ENCODE measurements around the gene LARGE1. TPM values are rescaled to one million over a fixed set of nuclear protein-coding genes. Genes with fewer than 3 reads are reported as not detected.

LARGE1 gene
- total and polyA plus RNA-seq, 2 of the 4 experiments (the other 2 are of a cell fraction) = 6.2 to 12.4 TPM

GRCh38 chr22:33874206-33874605 is 46.1 kb downstream of the LARGE1 start:
- Histone ChIP-seq H3K36me3 (ENCODE audit: control insufficient read depth, insufficient read depth, low read length) (no peaks in the 10 kb centered on the region), H3K4me1 (ENCODE audit: control insufficient read depth, insufficient read depth, low read length) (peaks cover 14% of the 10 kb centered on the region), H3K56ac (ENCODE audit: extremely low read depth, insufficient read depth, low read length) (no peak overlapping the region), H3K23ac (ENCODE audit: low read depth, low read length) (no peak overlapping the region), H2BK20ac (ENCODE audit: low read depth, low read length) (no peak overlapping the region), H3K9ac (ENCODE audit: low read depth, low read length) (no peak overlapping the region), H4K5ac (ENCODE audit: low read depth, low read length) (no peak overlapping the region), H4K20me1 (ENCODE audit: insufficient read depth, low read length) (no peaks in the 10 kb centered on the region; the same call in 1 of the 2 replicates), H2BK15ac (ENCODE audit: low read depth, low read length) (no peak overlapping the region), H3K18ac (ENCODE audit: low read depth, low read length) (no peak overlapping the region), H3K9me3 (ENCODE audit: control insufficient read depth, insufficient read depth, low read length) (no peaks in the 10 kb centered on the region), H3K27me3 (ENCODE audit: control insufficient read depth, insufficient read depth, low read length) (no peaks in the 10 kb centered on the region), H2AK9ac (replicated peaks; ENCODE audit: low read depth, low read length, poor library complexity) (no peak overlapping the region), H3K4ac (ENCODE audit: low read depth, low read length) (peak overlapping the region; percentile 10; the same call in 1 of the 2 replicates), H2AK5ac (ENCODE audit: low read depth, low read length) (no peak overlapping the region), H3K14ac (replicated peaks; ENCODE audit: low read depth, low read length) (no peak overlapping the region; the same call in 1 of the 2 replicates), H2AFZ (replicated peaks; ENCODE audit: low read length, poor library complexity) (peak overlapping the region; percentile 13), H4K91ac (ENCODE audit: insufficient read depth, low read depth, low read length) (no peak overlapping the region), H3K4me3 (ENCODE audit: insufficient read depth, low read depth, low read length) (no peak overlapping the region), H3K27ac (ENCODE audit: insufficient read depth, low read length) (no peak overlapping the region), H2BK120ac (ENCODE audit: low read depth, low read length) (no peak overlapping the region), H3K9me1 (ENCODE audit: insufficient read depth, low read length) (peaks cover 10% of the 10 kb centered on the region), H3K79me1 (ENCODE audit: low read depth in 1 of 2, low read length in 2 of 2) (peaks cover 24 to 27% of the 10 kb centered on the region in 2 experiments), H2BK5ac (ENCODE audit: low read depth, low read length, poor library complexity, severe bottlenecking) (no peak overlapping the region), H3K4me2 (ENCODE audit: low read depth, low read length) (no peak overlapping the region), H4K8ac (ENCODE audit: low read depth in 2 of 2, low read length in 2 of 2) (peak overlapping the region in 1 of 2 experiments; percentile 21; a peak in 1 of 4 replicates)
- no CpG with 5 or more reads among the region's 7 CpGs for WGBS, 2 experiments (ENCODE audit: extremely low coverage in 2 of 2, insufficient read length in 1 of 2)
- dilution Hi-C loops (cut with HindIII; ENCODE audit: low sequenced_read_pairs, unreplicated experiment) = no loop called here
- DNase-seq (no peak), ATAC-seq (ENCODE audit: low read depth) (no peak)
- in situ Hi-C loops (cut with MboI; ENCODE audit: low sequenced_read_pairs) = no loop called here
- TF ChIP-seq MXI1 (IDR thresholded peaks at IDR 0.05; ENCODE audit: borderline replicate concordance, low read depth, low read length) (no peak), BHLHE40 (IDR thresholded peaks at IDR 0.05; ENCODE audit: low read depth, low read length) (no peak), USF2 (IDR thresholded peaks at IDR 0.05; ENCODE audit: low read depth, low read length) (no peak), ELK1 (IDR thresholded peaks at IDR 0.05; ENCODE audit: borderline replicate concordance, low read depth, low read length) (no peak), CTCF (conservative IDR thresholded peaks at IDR 0.05; ENCODE audit: low read depth, low read length) (no peak), NFE2L2 (IDR thresholded peaks at IDR 0.05; ENCODE audit: low read depth, low read length) (no peak), MAFK (IDR thresholded peaks at IDR 0.05; ENCODE audit: low read depth, low read length) (no peak), RFX5 (IDR thresholded peaks at IDR 0.05; ENCODE audit: low read depth, low read length) (no peak), POLR2A (IDR thresholded peaks at IDR 0.05; ENCODE audit: low read depth, low read length) (no peak), RCOR1 (IDR thresholded peaks at IDR 0.05; ENCODE audit: insufficient replicate concordance, low read length) (no peak), SMC3 (IDR thresholded peaks at IDR 0.05; ENCODE audit: low read depth, low read length) (no peak), CEBPB (IDR thresholded peaks at IDR 0.05; ENCODE audit: low read depth, low read length) (no peak), MAZ (IDR thresholded peaks at IDR 0.05; ENCODE audit: borderline replicate concordance, low read depth, low read length) (no peak), FOS (IDR thresholded peaks at IDR 0.05; ENCODE audit: low read depth, low read length) (no peak), CHD1 (IDR thresholded peaks at IDR 0.05; ENCODE audit: low read depth, low read length) (no peak), RAD21 (IDR thresholded peaks at IDR 0.05; ENCODE audit: low read length) (no peak)
- intact Hi-C loops (cut with micrococcal nuclease) = no loop called here
- BruUV-seq (replicated peaks) = no TSS peak
- POLR2A ChIA-PET (ENCODE audit: unreplicated experiment) = no interaction called here
- CTCF ChIA-PET = no interaction called here

Data from IMR-90 (cell line).